ENCODE results near the gene SIMC1.

Gene SIMC1

DNA sequence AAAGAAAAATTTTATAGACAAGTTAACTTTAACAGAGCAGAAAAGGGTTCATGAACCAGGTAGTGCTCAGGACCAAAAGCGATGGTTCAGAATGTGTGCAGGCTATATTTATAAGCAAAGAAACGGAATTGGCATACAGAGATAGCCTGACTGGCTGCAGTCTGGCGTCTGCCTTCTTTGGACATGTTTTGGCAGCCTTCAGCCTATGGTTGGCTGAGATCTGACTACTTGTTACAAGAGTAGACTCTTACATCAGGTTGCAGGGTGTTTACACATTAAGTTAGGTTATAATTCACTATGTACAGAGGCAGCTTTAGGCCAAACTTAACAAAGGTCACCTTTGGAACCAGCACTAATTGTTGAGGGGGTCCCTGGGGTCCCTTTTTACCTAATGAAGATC is 143.2 kb downstream of the SIMC1 start:
- TF ChIP-seq, protein P1, sequence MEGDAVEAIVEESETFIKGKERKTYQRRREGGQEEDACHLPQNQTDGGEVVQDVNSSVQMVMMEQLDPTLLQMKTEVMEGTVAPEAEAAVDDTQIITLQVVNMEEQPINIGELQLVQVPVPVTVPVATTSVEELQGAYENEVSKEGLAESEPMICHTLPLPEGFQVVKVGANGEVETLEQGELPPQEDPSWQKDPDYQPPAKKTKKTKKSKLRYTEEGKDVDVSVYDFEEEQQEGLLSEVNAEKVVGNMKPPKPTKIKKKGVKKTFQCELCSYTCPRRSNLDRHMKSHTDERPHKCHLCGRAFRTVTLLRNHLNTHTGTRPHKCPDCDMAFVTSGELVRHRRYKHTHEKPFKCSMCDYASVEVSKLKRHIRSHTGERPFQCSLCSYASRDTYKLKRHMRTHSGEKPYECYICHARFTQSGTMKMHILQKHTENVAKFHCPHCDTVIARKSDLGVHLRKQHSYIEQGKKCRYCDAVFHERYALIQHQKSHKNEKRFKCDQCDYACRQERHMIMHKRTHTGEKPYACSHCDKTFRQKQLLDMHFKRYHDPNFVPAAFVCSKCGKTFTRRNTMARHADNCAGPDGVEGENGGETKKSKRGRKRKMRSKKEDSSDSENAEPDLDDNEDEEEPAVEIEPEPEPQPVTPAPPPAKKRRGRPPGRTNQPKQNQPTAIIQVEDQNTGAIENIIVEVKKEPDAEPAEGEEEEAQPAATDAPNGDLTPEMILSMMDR (IDR thresholded peaks at IDR 0.05; ENCODE audit: insufficient read depth, low read length, poor library complexity, severe bottlenecking), result no peak
- no peak for DNase-seq (ENCODE audit: extremely low read depth, insufficient read length)
- H3K36me3 ChIP-seq (ENCODE audit: control insufficient read depth, insufficient read depth, low read length), result peaks cover 33% of the 10 kb centered on the region

DNA sequence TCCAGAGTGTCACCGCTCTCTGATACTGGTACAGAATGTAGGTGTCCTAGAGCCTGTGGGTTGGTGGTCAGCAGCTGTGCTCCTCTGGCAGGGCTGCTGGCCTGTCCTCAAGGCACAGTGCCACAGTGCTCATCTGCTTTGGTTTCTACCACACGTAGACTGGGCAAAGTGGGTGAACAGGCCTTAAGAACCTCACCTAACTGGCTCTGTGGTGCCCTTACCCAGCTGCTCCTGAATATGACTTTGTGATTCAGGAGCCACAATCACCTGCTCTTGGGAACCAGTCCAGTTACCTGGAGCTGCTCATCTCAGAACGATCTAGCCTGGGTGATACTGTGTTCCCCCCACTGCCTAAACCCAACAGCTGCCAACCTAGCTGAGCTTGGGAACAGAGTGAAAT is 143.8 kb downstream of the SIMC1 start:
- TF ChIP-seq, protein P1 (IDR thresholded peaks at IDR 0.05; ENCODE audit: insufficient read depth, low read length, poor library complexity, severe bottlenecking), result no peak
- no peaks in the 10 kb centered on the region for H3K27me3 ChIP-seq (replicated peaks; ENCODE audit: control insufficient read depth, insufficient read depth, low read length)
- H3K36me3 ChIP-seq (ENCODE audit: control insufficient read depth, insufficient read depth, low read length), result peaks cover 33% of the 10 kb centered on the region
- H3K4me3 ChIP-seq (replicated peaks; ENCODE audit: low read depth, low read length), result no peak overlapping the region
- DNase-seq (ENCODE audit: extremely low read depth, insufficient read length), result no peak

More for the DNA sequence above, 143.2 kb downstream of the SIMC1 start:
- H3K4me3 ChIP-seq (replicated peaks; ENCODE audit: low read depth, low read length), result no peak overlapping the region
- no peaks in the 10 kb centered on the region for H3K27me3 ChIP-seq (replicated peaks; ENCODE audit: control insufficient read depth, insufficient read depth, low read length)

DNA sequence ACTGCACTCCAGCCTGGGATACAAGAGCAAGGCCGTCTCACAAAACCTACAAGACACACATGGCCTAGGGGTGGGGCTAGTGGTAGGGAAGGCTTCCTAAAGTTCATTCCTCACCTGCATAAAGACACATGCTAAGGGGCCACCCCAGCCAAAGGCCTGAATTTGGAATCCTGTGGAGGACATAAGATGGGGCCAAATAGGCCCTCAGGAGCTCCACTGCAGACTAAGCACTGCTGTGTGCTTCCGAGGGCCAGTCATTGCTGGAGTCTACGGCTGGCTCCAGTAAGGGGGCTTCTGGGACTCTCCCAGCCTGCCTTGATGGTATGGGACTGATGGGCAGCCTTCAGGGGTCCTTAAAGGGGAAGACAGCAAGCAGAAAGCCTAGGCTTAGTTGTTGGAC is 144.5 kb downstream of the SIMC1 start:
- H3K36me3 ChIP-seq (ENCODE audit: control insufficient read depth, insufficient read depth, low read length), result peaks cover 33% of the 10 kb centered on the region
- H3K27me3 ChIP-seq (replicated peaks; ENCODE audit: control insufficient read depth, insufficient read depth, low read length), result no peaks in the 10 kb centered on the region
- H3K4me3 ChIP-seq (replicated peaks; ENCODE audit: low read depth, low read length), result no peak overlapping the region
- TF ChIP-seq, protein P1 (IDR thresholded peaks at IDR 0.05; ENCODE audit: insufficient read depth, low read length, poor library complexity, severe bottlenecking), result no peak
- no peak for DNase-seq (ENCODE audit: extremely low read depth, insufficient read length)

DNA sequence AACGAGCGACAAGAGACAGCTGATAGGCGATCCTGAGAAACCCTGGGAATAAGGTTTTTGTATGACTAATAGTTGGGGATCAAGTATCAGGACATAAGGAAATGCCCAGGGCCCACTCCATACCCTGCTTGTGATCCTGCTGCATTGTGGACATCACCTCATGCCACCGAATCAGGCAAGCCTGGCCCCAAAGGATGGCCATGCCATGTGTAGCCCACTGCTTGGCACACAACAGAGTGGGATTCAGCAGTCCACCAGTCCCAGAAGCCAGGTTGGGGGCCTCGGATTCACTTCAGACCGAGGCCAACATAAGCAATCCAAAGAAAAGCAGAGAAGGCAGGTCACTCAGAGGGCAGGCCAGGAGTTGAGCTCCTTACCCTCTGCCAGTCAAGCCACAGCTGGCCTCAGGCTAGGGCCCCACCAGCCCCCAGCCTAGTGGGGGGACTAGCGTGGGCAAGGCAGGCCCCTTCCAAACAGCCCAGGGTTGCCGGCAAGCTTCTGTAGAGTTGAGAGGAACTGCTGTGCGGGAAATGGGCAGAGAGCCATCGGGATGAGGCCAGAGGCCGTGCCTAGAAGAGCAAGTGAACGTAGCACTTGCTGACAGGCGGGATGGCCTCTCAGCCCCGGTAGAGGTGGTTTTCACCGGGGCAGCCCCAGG is 145.2 kb downstream of the SIMC1 start:
- Histone ChIP-seq H3K4me3 (replicated peaks; ENCODE audit: low read depth, low read length) (no peak overlapping the region), H3K36me3 (ENCODE audit: control insufficient read depth, insufficient read depth, low read length) (peaks cover 33% of the 10 kb centered on the region), H3K27me3 (replicated peaks; ENCODE audit: control insufficient read depth, insufficient read depth, low read length) (no peaks in the 10 kb centered on the region)
- no peak for DNase-seq (ENCODE audit: extremely low read depth, insufficient read length)
- TF ChIP-seq, protein P1 (IDR thresholded peaks at IDR 0.05; ENCODE audit: insufficient read depth, low read length, poor library complexity, severe bottlenecking), result no peak

DNA sequence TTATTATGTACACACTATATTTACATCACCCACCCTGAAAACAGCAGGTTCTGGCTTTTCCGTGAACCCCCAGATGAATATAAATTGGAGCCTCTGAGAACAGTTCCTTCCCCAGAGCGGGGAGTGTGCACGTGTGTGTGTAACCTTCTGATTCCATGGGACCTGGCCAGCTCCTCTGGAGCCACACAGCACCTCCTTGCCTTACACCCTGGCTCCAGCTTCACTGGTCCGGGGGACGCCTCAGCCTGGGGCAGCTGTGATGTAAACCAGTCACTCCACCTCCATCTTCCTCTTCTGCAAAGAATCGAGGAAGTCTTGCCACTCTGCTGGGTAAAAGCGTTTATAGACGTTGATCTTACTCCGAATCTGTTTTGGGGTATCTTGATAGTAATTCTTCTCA is 145.7 kb downstream of the SIMC1 start:
- peaks cover 33% of the 10 kb centered on the region for H3K36me3 ChIP-seq (ENCODE audit: control insufficient read depth, insufficient read depth, low read length)
- TF ChIP-seq, protein P1 (IDR thresholded peaks at IDR 0.05; ENCODE audit: insufficient read depth, low read length, poor library complexity, severe bottlenecking), result no peak
- no peak overlapping the region for H3K4me3 ChIP-seq (replicated peaks; ENCODE audit: low read depth, low read length)
- no peak for DNase-seq (ENCODE audit: extremely low read depth, insufficient read length)
- no peaks in the 10 kb centered on the region for H3K27me3 ChIP-seq (replicated peaks; ENCODE audit: control insufficient read depth, insufficient read depth, low read length)

Data from GM06990 (cell line).